GM18502 (cell line): ENCODE measurements around the gene SERPING1.
"Not testable (repeated sequence)": the region's sequence is repeated elsewhere in the genome, so short reads cannot be mapped to it uniquely, and the experiment has no call there.

Source experiments
- ATAC-seq: cut with Tn5 transposase; IDR thresholded peaks from one replicate; pipeline ENCODE4 v1.9.1; 2021; ENCODE audit warnings: mild to moderate bottlenecking; ENCODE audit not compliant: unreplicated experiment, poor library complexity

SERPING1 gene

DNA sequence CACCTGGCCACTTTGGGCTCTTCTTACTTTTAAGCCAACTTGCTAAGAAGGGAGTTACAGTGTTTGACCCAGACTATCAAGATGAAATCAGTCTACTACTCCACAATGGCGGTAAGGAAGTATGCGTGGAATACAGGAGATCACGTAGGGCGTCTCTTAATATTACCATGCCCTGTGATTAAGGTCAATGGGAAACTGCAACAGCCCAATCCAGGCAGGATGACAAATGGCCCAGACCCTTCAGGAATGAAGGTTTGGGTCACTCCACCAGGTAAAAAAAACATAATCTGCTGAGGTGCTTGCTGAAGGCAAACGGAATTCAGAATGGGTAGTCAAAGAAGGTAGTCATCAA, 53.2 kb downstream of the SERPING1 start:
- no peak for ATAC-seq

DNA sequence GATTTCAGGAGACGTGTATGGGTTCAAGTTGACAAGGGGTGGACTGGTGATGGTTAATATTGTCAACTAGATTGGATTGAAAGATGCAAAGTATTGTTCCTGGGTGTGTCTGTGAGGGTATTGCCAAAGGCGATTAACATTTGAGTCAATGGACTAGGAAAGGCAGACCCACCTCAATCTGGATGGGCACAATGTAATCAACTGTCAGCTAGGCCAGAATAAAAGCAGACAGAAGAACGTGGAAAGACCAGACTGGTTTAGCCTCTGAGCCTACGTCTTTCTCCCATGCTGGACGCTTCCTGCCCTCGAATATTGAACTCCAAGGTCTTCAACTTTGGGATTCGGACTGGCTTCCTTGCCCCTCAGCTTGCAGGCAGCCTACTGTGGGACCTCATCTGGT, 53.9 kb downstream of the SERPING1 start:
- ATAC-seq: no peak

DNA sequence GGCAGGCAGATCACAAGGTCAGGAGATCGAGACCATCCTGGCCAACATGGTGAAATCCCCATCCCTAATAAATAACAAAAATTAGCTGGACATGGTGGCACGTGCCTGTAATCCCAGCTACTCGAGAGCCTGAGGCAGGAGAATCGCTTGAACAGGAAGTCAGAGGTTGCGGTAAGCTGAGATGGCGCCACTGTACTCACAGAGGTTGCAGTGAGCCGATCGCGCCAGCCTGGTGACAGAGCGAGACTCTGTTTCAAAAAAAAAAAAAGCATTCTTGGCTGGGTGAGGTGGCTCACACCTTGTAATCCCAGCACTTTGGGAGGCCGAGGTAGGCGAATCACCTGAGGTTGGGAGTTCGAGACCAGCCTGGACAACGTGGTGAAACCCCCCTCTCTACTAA, 54.7 kb downstream of the SERPING1 start:
- not testable (repeated sequence) for ATAC-seq

DNA sequence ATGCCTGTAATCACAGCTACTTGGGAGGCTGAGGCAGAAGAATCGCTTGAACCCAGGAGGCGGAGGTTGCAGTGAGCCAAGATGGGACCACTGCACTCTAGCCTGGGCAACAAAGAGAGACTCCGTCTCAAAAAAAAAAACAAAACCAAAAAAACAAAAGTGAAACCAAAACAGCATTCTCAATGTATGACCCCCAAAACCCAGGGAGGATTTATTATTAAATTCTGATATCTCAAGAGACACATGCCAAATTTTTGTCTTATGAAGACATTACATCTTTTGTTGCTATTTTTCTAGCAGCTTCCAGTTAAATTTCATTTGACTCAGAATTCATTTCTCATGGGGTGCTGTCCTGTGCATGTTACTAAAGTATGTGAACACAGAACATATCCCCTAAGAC, 55.2 kb downstream of the SERPING1 start:
- no peak for ATAC-seq

DNA sequence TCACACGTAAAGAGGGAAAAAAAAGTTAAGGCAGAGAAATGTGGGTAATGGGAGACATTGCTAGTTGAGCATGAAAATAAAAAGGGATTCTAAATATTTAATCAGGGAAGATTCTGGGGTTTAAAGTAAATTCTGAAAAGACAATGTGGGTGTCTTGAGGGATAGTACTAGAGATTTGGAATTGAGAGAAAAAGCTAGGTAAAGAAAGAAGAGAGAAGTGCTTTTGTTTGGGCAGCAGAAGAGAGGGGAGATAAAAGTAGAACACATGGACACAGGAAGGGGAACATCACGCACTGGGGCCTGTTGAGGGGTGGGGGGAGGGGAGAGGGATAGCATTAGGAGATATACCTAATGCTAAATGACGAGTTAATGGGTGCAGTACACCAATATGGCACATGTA, 55.7 kb downstream of the SERPING1 start:
- no peak for ATAC-seq

DNA sequence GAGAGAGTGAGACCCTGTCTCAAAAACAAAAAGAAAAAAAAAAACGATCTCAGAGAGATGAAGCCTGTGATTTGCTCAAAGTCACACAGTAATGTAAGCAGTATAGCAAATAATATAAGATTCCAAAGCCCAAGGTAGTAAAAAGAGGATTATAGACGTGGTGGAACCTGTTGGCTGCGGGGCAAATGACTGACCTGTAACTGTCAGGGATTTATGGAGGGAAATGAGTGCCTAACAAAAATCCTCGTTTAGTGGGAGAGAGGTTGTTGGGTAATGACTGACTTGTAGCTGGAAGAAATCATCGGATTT, 59.4 kb downstream of the SERPING1 start:
- no peak for ATAC-seq

DNA sequence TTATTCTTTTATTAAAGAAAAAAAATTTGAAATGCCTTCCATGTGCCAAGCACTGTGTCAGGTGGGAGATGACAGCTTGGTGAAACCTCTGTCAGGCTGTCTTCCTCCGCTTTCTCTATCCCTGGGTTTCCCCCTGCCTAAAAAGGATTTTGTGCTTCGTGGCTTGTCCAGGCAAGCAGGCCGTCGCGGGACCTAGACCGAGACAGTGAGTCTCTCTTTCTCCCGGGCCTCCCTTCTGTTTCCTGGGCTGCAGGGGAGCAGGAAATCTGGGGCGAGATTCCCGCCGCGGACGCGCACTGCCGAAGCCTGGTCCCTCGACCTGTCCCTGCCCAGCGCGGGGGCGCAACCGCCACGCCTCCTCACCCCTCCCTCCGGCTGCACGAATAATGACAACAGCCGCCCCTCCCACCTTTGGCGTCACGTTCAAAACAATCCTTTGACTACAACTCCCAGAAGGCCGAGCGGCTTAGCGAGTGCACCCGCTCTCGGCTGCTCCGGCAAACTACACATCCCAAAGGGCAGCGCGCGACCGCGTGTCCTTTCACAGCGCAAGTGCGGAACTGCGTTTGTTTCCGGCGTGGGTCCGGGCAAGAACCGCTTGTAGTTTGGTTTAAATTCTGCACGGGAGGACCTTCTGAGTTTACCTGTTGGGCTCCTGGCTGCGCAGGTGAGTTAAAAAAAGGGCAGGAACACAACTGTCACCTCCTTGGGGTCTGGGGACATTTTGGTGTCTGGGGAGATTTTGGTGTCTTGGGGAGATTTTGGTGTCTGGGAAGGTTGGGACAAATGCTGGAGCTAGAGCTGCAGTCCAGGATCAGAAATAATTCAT, 59.9 kb downstream of the SERPING1 start, which contains the start of gene CLP1:
CLP1 (plus strand) TSS at position 569 of the 829 bp plus-strand sequence. CDS start 1,715 bp downstream, outside the sequence.
- peak; percentile 99 for ATAC-seq

DNA sequence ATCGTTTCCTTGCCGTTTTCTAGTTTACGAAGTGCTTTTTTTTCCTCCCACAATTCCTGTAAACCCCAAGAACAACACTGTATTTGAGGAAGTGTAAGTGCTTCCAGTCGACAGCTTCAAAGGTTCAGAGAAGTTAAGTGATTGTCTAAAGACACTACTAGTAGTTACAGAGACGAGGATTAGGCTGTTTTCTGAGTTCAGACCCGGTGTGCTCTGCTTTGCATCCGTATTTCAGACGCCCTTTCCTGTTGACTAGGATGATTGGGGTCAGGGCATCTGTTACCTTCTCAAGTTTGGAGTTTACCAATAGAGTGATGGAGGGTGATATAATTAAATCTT, 60.5 kb downstream of the SERPING1 start:
- ATAC-seq: no peak

DNA sequence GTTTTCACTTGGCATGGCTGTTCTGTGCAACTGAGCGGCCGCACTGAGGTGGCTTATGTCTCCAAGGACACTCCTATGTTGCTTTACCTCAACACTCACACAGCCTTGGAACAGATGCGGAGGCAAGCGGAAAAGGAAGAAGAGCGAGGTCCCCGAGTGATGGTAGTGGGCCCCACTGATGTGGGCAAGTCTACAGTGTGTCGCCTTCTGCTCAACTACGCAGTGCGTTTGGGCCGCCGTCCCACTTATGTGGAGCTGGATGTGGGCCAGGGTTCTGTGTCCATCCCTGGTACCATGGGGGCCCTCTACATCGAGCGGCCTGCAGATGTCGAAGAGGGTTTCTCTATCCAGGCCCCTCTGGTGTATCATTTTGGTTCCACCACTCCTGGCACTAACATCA, 62.2 kb downstream of the SERPING1 start:
- ATAC-seq: no peak

DNA sequence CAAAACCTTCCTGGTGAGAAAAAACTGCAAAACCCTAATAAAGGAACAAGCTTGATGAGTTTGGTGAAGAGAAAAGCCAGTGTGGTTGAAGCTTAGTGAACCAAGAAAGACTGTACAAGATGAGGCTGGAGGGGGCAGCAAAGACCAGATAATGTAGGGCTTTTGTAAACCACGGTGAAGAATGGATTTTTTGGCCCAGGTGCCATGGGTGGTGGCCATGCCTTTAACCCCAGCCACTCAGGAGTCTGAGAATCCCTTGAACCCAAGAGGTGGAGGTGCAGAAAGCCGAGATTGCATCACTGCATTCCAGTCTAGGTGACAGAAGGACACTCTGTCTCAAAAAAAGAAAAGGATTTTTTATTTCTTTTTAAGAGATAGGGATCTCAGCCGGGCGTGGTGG, 65.4 kb downstream of the SERPING1 start:
- ATAC-seq: no peak

DNA sequence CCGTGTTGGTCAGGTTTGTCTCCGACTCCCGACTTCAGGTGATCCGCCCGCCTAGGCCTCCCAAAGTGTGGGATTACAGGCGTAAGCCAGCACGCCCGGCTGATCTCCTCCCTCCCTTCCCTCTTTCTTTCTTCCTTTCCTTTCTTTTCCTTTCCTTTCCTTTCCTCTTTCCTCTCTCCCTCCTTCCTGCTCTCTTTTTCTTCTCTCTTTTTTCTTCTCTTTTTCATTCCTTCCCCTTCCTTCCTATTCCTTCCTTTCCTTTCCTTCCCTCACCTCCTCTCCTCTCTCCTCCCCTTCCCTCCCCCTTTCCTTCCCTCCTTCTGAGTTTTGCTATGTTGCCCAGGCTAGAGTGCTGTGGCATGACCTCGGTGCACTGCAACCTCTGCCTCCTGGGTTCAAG, 66.5 kb downstream of the SERPING1 start:
- ATAC-seq: no peak
